Ascending aorta (tissue), 2 donors: ENCODE measurements around the gene KCNE1. TPM values are rescaled to one million over a fixed set of nuclear protein-coding genes. Genes with fewer than 3 reads are reported as not detected.

Experiments
- DNase-seq, 2 donors: peaks; one replicate each; pipeline ENCODE4 v3.0.0-alpha.2; 2019; ENCODE audit warnings: low spot score in 2 of 2
- H3K27ac ChIP-seq, 2 donors: fragments of 200-600 bp; sonication (generic); one replicate each; pipeline ENCODE4 v1.5.1; 2016 to 2017; ENCODE audit warnings: mild to moderate bottlenecking in 1 of 2
- H3K27me3 ChIP-seq: fragments of 200-600 bp; sonication (generic); one replicate; pipeline ENCODE4 v1.5.1; 2017
- H3K36me3 ChIP-seq, 2 donors: fragments of 200-600 bp; sonication (generic); one replicate each; pipeline ENCODE4 v1.5.1; 2016
- H3K4me1 ChIP-seq, 2 donors: fragments of 200-600 bp; sonication (generic); one replicate each; pipeline ENCODE4 v1.5.1; 2016 to 2017; ENCODE audit warnings: mild to moderate bottlenecking in 1 of 2
- H3K4me3 ChIP-seq, 2 donors: fragments of 200-600 bp; sonication (generic); one replicate each; pipeline ENCODE4 v1.5.1; 2016 to 2017; ENCODE audit warnings: mild to moderate bottlenecking in 1 of 2
- H3K9me3 ChIP-seq, 2 donors: fragments of 200-600 bp; sonication (generic); one replicate each; pipeline ENCODE4 v1.5.1; 2016
- CTCF ChIP-seq, 3 experiments: fragments of 200-600 bp in 2 of 3; fragments of 450-650 bp in 1 of 3; sonication (generic) in 2 of 3; IDR thresholded peaks; one replicate each; pipeline ENCODE4 v1.5.1; 2016 to 2019; ENCODE audit warnings: antibody characterized with exemption in 3 of 3, mild to moderate bottlenecking in 1 of 3, moderate library complexity in 1 of 3
- intact Hi-C: fragments of 100-400 bp; cut with DNase I; formaldehyde crosslinking; loops from one replicate; pipeline ENCODE4 v1.15.1; 2023
- total RNA-seq: library from RNA; depleted of rRNA; stranded (reverse); fragments of >200 nt; gene quantifications from one replicate; pipeline ENCODE4 v1.1.0, GENCODE V29; 2016

Gene KCNE1
- total RNA-seq, 1 donor from 2014 or later, result 5.7 TPM

- Histone ChIP-seq H3K27ac (no peak overlapping the region), H3K4me3 (peak overlapping the region in 1 of 2 donors; percentile 22), H3K36me3 (no peaks in the 10 kb centered on the region), H3K27me3 (no peaks in the 10 kb centered on the region), H3K9me3 (no peaks in the 10 kb centered on the region), H3K4me1 (no peaks in the 10 kb centered on the region)
- no peak for TF ChIP-seq CTCF (IDR thresholded peaks at IDR 0.05)
- DNase-seq, result no peak
- intact Hi-C loops, result no loop called here
Observed at GRCh38 chr21:34511181-34511580, 829 bp downstream of the KCNE1 start.

- Histone ChIP-seq H3K4me1 (no peaks in the 10 kb centered on the region), H3K27ac (no peak overlapping the region)
- intact Hi-C loops, result loop anchor here (1.0 kb wide), 1 partner anchor 93 kb away; no protein-coding TSS in a partner anchor
Observed at GRCh38 chr21:34510148-34511142, 1.6 kb downstream of the KCNE1 start.

GRCh38 chr21:34509151-34509550, 2.9 kb downstream of the KCNE1 start:
- TF ChIP-seq CTCF (IDR thresholded peaks at IDR 0.05), result peak in 1 of 3 experiments; percentile 20

More at GRCh38 chr21:34510148-34511142, 1.6 kb downstream of the KCNE1 start:
- H3K36me3 ChIP-seq, result no peaks in the 10 kb centered on the region
- peak; percentile 71 to 82 (median 74) for TF ChIP-seq CTCF (IDR thresholded peaks at IDR 0.05)
- no peaks in the 10 kb centered on the region for H3K9me3 ChIP-seq
- H3K27me3 ChIP-seq, result no peaks in the 10 kb centered on the region
- peak overlapping the region in 1 of 2 donors; percentile 22 for H3K4me3 ChIP-seq
- peak; percentile 39 to 84 for DNase-seq

GRCh38 chr21:34504595-34504994, 7.4 kb downstream of the KCNE1 start:
- intact Hi-C loops, result no loop called here
- no peaks in the 10 kb centered on the region for H3K9me3 ChIP-seq
- H3K4me3 ChIP-seq, result no peak overlapping the region
- H3K4me1 ChIP-seq, result no peaks in the 10 kb centered on the region
- no peak for DNase-seq
- no peak for TF ChIP-seq CTCF (IDR thresholded peaks at IDR 0.05)
- no peaks in the 10 kb centered on the region for H3K36me3 ChIP-seq
- H3K27ac ChIP-seq, result no peak overlapping the region
- H3K27me3 ChIP-seq, result no peaks in the 10 kb centered on the region

More at GRCh38 chr21:34509151-34509550, 2.9 kb downstream of the KCNE1 start:
- no peaks in the 10 kb centered on the region for H3K4me1 ChIP-seq
- H3K27me3 ChIP-seq, result no peaks in the 10 kb centered on the region
- DNase-seq, result no peak
- no peaks in the 10 kb centered on the region for H3K9me3 ChIP-seq
- H3K4me3 ChIP-seq, result no peak overlapping the region
- H3K36me3 ChIP-seq, result no peaks in the 10 kb centered on the region
- no peak overlapping the region for H3K27ac ChIP-seq
- intact Hi-C loops, result no loop called here

GRCh38 chr21:34502480-34503106, 9.4 kb downstream of the KCNE1 start:
- Histone ChIP-seq H3K4me1 (no peaks in the 10 kb centered on the region), H3K4me3 (no peak overlapping the region), H3K36me3 (no peaks in the 10 kb centered on the region), H3K9me3 (peaks cover 0 to 12% of the 10 kb centered on the region in 2 donors), H3K27me3 (no peaks in the 10 kb centered on the region), H3K27ac (no peak overlapping the region)
- intact Hi-C loops, result no loop called here
- no peak for TF ChIP-seq CTCF (IDR thresholded peaks at IDR 0.05)
- DNase-seq, result no peak
